GDM1 (cell line): Measurements from ENCODE around the gene DLGAP4.

Experiments used
- DNase-seq: peaks from one replicate; lab custom pipeline; 2025; lab: John Stamatoyannopoulos, UW

DLGAP4 gene

DNA sequence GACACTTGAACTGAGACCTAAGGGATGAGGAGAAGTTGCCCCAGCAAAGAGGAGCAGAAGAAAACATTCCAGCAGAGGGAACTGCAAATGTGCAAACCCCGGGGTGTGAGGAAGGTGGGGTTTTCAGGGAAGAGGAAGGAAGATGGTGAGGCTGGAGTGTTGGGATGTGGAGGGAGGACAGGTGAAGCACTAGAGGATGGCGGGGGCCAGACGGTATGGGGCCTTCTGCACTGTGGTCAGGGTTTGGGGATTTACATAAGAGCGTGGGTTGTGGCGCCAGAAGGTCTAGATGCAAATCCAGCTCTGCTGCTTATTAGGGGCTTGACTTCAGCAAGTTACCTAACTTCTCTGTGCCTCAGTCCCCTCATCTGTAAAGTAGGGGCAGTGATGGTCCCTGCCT, 16.0 kb downstream of the DLGAP4 start:
- no peak for DNase-seq

DNA sequence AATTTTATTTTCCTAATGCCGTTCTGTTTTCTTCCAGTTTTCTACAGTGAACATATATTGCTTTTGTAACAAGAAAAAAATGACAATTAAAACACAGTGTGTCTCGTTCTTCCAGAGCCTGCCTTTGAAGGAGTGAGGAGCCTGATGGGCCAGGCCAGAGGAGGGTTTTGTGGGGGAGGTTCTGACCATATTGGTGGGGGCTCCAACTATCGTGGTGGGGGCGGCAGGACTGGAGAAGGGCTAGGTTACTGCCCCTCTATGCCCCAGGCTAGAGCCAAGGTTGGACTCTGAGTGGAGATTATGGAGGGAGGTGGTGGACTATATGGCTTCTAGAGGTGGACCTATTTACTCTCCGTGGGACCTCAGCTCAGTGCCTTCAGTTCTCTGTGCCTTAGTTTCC, 24.0 kb downstream of the DLGAP4 start:
- no peak for DNase-seq

DNA sequence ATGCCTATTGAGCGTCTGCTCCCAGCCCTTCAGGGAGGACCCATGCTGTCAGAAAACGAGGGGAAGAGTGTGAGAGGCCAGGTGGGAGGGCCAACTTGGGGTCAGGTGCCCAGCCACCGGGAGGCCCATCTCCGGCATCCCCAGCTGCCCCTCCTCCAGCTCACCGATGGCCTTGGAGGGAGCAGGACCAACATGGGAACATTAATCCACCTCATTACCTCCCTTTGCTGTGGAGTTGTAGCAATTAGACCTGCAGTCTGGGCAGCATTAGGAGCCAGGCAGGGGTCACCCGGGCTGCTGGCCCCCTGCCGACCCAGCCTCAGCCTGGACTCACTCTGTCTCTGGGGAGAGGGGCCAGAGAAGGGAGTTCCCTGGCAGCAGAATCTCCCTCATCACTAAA, 25.1 kb downstream of the DLGAP4 start:
- DNase-seq, result no peak

DNA sequence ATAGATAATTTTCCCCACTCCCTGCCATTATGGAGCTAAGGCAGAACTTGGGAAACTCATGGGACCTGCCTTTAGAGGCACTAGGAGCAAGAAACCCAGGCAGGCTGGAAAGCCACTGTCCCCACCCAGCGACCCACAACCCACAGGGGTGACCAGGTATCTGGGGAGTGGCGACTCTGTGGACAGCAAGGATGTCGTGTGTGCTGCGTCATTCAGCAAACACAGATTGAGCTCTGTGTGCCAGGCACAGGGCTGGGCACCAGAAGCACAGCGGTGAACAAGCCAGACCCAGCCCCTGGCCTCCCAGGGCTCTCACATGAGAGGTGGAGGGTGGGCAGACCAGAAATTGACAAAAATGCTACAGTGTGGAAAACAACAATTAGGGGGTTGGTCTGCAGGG, 27.7 kb downstream of the DLGAP4 start:
- no peak for DNase-seq

DNA sequence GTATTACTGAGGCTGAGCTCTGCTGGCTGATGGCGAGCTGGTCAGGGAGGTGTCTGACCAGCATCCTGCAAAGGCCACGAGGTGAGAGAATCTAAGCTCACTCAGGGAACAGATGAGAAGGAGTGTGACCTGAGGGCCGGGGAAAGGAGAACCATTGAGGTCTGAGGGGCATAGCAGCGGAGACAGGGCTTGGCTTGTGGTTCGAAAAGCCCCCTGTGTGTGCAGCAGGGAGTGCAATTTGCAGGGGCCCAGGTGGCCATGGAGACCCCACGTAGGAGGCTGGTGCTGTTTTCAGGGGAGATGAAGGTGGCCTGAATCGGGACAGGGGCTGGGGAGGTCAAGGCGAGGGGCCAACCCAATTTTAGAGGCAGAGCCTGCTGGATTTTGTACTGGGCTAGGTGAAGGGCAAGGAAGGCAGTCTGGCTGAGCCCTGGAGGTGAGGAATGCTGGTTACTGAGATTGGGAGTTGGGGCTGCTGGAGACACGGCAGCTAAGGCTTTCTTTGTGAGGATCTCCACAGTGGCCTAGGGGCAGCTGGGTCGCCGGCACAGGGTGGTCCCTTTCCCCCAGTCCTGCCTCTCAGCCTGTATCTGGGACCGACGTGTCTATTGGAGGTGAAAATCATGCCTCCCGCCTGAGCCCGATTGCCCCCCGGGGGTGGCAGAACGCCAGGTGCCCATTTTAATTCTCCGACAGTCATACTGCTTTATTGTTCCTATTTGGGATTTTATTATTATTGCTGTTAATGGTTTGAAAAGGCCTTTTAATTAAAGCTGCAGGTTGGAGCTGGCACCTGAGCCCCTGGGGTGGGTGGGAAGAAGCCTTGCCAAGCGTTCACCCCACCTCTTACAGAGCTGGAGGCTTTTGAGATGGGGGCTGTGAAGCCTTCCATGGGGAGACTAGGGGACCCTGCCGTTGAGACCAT, 28.4 kb downstream of the DLGAP4 start:
- DNase-seq, result no peak

DNA sequence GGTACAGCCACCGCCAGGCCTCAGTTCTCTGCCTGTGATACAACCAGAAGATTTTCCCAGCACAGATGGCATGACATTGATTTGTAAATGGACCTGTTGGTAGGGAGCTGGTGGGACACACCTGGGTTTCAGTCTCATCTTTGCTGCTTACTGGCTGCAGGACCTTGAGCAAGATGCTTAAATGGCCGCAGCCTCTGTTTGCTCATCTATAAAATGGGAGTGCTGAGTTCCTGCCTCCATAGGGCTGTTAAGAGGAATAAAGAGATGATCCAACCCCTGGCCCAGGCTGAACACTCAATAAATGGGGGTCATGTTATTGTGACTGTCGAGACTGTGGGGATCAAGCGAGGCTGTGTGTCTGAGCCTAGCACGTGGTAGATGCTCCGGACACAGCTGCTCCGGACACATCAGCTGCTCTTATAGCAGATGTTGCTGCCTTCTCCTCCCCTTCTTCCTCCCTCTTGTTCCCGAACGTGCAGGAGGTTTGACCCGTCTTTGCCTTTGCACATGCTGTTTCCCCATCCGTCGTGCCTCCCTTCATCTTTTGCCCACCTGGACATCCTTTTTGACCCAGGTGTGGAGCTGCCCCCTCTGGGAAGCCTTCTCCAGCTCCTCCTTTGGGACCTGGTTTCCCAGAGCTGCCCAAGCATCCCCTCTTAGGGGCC, 29.2 kb downstream of the DLGAP4 start:
- no peak for DNase-seq

DNA sequence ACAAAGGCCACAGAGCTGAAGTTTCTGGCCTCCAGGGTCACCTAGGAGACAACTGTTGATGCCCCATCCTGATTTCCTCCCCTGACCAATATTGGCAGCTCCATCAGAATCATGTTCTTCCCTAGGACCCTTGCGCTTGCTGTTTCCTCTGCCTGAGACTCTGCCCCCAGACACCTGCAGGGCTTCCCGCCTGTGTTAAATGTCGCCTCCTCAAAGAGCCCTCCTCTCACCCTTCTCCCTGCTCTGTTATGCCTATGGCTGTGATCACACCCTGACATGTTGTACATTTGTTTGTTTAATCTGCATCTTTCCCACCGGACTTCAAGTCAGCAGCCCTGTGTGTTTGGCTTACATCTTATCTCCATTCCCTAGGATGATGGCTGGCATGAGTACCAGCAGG, 30.1 kb downstream of the DLGAP4 start:
- no peak for DNase-seq

DNA sequence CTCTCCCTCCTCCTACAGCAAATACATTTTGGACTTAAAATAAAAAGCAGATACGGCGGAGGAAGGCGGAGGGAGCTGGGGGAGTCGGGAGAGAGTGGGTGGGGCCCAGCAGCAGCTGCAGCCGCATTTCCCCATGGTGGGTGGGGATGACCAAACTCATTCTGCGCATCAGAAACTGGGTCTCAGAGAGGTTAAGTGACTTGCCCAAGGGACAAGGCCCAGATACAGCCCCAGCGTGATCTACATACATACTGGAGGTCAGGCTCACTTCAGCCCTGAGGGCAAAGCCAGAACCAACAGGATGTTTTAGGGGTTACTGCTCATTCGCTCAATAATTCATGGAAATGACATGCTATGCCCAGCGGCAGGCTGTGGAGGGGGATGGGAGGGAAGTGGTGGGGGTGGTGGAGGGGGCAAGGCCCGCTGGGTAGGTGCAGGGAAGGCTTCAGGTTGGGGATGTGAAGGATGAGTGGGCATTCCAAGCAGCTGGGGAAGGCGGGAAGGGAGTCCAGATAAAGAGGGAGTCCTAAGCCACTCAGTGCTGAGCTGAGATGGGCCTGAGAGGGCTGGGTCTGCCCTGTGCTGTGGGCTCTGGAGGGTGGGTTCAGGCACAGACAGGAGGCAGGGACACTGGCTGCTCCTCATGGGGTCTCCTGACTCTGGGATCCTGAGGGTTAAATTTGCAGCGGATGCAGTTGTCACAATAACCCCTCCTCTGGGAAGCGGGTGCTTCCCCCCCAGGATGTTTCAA, 31.0 kb downstream of the DLGAP4 start:
- no peak for DNase-seq

DNA sequence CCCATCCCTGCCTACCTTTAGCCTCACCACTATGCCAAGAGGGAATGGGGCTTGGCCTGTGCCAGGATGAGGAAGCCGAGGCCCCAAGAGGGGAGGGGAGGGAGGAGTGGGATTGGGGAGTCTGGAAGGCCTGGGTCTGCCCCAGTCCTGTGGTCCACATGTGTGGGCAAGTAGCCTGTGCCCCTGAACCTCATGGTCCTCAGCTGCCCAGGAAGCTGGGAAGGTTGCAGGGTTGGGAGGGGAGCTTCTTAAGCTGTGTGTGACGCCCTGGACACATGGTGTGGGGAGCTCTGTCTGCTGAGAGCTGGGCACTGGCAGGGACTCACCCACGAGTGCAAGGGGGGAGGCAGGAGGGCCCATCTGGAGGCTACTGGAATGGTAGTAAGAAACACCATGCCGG, 31.7 kb downstream of the DLGAP4 start:
- no peak for DNase-seq

DNA sequence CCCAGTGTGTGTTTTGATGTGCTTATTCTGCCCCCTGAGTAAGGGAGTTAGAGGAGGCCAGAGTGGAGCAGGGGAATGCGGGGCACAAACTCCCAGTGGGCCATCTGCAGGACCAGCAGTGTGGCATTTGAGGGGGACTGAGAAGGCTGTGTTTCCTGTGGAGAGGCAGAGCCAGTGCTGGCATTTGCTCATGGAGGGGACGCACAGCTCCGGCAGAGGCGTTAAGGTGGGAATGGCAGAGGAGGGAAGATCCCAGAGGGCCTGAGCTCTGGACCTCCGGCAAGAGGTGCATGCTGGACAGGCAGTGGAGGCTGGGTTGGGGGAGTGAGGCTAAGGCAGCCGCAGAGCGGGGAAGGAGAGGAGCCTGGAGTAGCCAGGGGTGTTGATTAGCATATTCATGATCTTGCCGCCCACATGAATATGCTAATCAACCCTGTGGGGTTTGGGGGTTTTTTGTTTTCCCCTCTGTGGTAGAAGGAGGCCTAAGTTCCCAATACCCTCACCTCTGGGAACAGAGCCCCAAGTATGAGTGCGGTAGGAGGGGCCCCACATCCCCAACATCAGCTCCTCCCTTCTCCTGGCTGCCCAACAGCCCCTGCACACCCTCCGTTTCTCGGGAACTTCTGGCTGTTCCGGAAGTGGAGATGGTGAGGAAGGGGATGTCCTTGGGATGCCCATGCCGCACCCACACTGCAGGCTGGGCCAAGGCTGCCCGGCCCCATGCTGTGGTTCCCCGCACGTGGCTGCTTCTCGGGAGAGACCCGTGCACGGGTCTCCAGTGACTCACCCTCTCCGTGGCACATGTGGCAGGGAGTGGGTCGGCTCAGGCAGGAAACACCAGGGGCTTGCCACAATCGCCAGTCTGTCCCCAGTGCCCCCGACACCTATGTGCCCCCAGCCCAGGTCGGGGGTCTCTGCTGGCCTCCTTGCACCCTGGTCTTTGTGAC, 33.8 kb downstream of the DLGAP4 start:
- DNase-seq, result no peak

DNA sequence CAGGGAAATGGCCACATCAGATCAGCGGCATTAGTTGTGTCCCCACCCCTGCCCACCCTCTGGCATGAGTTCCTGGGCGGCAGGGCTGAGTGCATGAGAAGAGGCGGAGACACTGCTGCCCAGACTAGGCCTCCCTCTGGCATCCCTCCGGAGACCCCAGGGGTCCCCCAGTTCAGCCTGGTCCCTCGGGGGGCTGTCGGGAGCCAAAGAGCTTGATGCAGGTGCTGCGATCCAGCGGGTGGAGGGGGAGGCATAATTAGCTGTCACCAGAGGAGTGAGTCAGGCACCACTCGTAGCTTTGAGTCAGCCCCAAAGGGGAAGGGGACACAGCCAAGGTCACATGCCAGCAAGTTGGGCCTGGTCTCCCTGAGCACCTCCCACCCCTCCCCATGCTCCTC, 34.5 kb downstream of the DLGAP4 start:
- no peak for DNase-seq

DNA sequence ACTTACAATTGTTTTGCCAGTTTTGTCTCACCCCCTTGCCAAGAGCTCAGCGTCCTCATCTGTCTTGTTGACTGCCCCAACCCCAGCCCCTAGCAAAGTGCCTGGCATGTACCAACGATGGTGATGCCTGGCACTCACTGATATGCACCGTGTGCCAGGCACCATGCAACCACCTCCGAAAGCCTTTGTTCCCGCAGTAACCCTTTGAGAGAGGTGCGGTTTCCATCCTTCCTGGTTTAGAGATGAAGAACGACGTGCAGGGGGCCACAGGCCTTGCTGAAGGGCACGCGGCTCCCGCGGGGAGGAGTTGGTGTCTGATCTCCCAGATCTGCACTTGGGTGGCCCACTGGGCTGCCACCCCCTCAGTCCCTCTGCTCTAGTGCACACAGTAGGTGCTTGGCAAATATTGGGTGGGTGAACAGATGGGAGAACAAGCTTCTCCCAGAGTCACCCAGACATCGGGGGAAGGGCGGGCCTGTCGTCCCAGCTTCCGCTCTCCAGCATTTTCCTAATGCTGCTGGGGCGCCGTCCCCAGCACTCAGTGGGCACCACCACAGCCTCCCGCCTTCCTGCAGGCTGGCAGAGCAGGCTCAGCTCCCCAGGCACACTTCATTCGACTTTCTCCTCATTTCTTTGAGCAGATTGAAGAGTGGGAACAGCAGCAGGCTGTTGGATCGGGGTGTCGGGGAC, 35.3 kb downstream of the DLGAP4 start:
- no peak for DNase-seq

DNA sequence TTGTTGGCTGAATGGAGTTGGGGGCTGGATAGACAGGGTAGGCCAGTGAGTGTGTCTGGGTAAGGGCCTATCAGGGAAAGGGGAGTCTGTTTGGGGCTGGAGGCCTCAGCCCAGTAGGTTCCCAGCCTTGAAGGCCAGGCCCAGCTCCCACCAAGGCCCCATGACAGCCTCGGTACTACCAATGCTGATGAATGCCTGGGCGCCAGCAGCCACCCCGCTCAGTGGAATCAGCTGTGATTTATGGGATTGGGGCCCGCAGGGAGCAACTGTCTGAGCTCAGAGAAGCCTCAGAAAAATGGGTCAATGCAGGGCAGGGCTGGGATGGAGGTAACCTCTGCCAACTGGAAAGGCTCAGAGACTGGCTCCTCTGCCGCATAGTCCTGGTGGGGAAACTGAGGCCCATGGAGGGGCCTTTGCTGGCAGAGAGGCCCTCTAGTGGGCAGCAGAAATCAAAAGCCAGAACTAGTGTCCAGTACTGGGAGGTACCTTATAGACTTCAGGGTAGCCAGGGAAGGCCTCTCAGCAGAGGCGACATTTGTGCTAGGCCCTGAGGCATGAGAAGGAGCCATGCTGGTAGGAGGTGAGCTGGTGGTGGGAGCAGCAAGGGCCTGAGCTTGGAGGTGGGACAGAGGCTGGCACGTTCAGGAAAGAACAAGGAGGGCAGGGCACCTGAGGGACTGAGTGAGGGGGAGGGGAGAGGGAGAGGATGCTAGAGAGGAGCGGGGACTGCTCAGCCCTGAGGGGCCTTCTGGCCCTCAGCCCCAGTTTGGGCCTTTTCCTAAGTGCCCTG, 36.4 kb downstream of the DLGAP4 start:
- DNase-seq, result no peak

DNA sequence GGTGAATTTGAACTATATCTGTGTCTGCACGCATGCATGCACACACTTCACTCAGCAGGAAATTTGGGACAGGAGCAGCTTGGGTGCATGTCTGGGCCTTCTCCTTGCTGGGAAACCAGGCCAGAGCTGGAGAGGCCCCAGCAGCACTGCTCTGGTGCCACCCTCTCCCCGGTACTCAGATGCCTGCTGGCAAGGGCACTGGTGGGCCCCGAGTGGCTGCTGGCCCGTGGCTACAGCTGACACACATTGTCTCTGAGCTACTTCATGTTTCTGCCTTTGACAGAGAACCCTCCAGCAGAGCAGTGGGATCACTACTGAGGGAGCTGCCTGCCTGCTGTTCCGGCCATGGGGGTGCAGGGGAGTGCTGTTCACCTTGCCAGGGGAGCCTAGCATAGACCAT, 37.5 kb downstream of the DLGAP4 start:
- DNase-seq, result no peak

DNA sequence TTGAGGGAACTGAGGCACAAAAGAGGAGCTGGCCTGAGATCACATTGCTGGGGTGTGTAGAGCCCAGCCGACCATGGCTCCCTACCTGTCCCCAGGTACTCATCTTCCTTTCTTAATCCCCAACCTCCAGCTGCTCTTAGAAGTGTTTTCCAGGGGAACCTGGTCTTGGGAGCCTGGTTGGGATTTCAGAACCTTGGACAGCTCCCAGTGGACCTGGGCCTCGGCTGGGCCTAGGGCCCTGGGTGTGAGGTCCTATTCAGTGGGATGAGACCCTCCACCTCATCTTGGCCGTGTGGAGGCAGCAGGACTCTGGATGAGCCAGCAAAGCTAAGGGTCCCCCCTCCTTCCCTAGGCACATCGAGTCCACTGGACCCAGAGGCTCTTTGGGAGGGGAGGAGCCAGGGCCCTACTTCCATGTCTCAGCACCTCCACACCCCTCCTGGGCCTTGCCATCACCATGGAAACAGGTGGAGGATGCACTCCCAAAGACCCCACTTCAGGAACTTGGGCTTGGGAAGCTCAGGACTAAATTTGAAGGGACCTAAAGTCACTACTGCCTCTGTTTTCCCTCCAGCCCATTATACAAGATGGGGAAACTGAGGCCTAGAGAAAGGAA, 38.5 kb downstream of the DLGAP4 start:
- DNase-seq, result no peak

DNA sequence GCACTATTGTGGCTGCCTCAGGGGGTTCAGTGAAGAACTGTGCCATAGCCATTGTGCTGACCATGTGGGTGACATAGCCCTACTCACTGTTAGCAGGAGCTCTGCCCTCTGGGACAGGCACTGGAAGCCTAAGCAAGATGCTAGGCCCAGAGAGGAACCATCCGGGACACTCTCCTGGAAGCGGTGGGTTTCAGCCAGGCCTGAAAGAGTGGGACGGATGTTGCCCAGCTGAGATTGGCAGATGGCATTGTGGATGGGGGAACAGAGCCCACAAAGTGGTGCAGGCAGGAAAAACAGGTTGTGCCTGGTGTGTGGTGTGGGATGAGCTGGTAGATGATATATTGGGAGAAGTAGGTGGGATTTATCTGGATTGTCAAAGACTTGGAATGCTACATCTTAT, 40.1 kb downstream of the DLGAP4 start:
- no peak for DNase-seq

DNA sequence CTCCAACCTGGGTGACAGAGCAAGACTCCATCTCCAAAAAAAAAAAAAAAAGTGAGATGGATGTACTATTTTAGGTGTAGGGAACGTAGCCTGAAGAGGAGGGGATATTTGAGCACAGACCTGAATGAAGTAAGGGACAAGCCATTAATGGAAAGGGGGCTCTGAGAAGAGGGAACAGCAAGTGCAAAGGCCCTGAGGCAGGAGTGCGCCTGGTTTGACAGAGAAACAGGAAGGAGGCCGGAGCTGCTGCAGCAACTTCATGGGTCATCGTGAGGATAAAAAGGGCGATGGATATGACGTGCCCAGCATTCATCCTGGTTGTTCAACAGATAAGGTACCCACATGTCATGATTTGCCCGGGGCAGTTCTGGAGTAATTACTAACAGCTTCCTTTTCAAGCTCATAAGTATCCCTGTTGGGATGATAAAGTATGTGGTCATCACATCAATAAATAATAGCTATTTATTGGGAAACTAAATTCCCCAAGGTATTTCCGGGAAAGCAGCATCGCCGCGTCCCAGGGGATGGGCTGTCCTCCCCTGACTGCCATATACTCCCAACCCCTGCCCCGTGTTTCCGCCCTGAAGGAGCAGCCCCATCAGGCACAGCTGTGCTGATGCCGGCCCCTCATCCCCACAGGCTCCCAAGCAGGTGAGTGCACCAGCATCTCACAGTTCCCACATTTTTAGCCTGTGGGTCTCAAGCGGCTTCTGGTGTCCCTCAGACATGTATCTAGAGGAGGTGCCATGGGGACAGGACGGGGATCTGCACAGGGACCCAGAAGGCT, 43.4 kb downstream of the DLGAP4 start:
- DNase-seq, result no peak

DNA sequence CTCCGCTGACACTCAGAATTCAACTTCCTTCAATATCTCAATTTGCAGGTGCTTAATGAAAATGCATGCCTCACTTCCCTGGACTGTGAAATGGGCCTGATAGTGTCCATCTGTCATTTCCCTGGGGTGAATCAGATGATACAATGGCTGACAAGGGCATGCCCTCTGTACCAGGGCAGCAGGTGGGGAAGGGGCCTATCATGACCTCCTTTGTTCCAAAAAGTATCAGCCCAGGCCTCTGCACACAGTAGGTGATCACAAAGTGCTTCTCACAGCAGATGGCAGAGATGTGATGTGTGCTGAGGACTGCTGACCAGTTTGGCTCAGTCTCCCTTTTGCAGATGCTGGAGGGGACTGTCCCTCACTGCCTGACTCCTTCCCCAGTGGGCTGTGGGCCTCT, 44.3 kb downstream of the DLGAP4 start:
- no peak for DNase-seq

DNA sequence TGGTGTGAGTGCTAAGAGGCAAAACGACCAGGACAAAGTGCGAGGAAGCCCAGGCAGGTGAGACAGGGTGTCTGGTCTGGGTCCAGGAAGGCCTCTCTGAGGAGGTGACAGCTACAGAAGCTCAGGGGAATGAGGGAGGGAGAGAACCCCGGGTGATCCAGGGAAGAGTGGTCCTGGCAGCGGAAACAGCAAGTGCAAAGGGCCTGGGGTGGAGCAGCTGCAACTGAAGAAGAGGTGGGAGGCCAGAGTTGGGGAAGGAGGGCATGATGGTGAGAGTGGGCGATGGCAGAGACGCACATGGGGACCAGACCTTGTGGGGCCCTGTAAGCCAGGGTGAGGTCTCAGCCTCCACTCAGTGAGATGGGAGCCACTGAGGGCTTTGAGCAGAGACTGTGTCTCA, 45.8 kb downstream of the DLGAP4 start:
- DNase-seq, result no peak
